ENCODE measurements around the gene DNAAF9.
A peak's percentile ranks its signal among the peaks of the same experiment; 100 is the strongest.

Gene DNAAF9

DNA sequence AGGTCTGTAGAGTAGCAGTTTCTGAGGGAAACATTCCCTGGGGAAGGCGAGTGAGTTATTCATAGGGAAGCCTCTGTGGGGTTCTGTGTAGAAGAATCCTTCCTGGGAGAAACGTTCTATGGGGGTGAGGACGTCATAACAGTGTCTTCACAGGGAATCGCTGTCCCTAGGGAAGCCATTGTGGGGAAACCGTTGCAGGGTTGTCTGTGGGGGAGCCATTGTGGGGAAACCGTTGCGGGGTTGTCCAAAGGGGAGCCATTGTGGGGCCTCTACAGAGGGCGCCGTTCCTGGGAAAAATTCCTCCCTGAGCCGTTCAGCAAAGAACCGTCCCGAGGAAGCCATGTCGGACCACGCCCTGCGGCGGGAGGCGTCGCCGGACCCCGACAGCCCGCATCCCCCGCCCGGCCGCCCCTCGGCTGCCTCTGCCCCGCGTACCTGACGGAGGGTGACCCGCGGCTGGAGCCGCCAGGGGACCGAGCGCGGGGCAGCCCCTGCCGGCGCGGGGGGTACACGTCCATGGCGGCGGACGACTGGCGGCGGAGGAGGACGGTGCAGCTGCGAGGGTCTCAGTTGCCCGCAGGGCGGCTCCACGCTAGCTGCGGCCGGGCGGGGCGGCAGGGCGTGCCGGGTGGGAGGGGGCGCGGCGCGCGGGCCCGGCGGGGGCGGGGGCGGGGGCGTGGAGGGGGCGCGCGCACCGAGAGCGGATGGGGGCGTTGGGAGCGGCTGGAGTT, at the start of gene DNAAF9:
DNAAF9 (minus strand) TSS at position 630 of the 731 bp plus-strand sequence; CDS start at position 518, 112 bp downstream.
- no peak for TF ChIP-seq CTCF (IDR thresholded peaks at IDR 0.05; ENCODE audit: extremely low read depth, insufficient read depth, missing control alignments)
- in situ Hi-C loops (cut with MboI; ENCODE audit: low pct_unique_long_range_greater_than_20kb, low sequenced_read_pairs, unreplicated experiment), result no loop called here
- peak; percentile 71 for DNase-seq (ENCODE audit: low spot score)

DNA sequence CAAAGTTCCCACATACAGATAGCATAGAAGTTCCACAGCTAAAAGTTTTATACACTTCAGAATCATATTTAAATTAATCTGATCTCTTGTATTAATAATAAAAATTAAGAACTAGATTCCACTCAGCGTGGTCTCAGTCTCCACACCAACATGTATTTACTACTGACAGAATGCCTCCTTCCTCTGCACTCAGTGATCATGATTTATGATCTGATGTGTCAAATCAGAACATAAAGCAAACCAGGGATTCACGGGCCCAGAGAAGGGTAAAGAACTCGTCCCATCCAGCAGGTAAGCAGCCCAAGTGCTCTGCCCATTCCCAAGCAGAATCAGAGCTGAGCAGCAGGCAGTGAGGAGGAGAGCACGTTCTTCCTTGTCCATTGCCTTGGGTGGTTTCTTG, 49.2 kb upstream of the DNAAF9 start:
- DNase-seq (ENCODE audit: low spot score), result no peak
- in situ Hi-C loops (cut with MboI; ENCODE audit: low pct_unique_long_range_greater_than_20kb, low sequenced_read_pairs, unreplicated experiment), result no loop called here
- no peak for TF ChIP-seq CTCF (IDR thresholded peaks at IDR 0.05; ENCODE audit: extremely low read depth, insufficient read depth, missing control alignments)

DNA sequence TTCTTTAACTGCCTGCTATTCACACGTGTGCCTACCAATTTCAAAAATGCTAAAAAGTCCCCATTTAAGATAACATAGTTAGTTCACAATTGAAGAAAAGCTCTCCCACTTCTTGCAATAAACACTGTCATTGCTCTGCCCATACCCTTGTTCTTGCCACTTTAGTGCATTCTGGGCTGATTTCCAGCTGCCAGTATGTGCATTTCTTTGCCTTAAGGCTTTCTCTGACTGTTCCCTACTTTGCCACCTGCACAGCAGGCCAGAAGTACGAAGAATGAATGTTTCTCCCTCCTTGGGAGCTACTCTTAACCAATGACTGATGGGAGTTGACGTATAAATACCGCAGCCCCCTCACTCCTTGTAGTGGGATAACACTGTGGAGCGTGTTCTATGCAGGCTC, 47.4 kb upstream of the DNAAF9 start:
- no peak for TF ChIP-seq CTCF (IDR thresholded peaks at IDR 0.05; ENCODE audit: extremely low read depth, insufficient read depth, missing control alignments)
- no peak for DNase-seq (ENCODE audit: low spot score)
- in situ Hi-C loops (cut with MboI; ENCODE audit: low pct_unique_long_range_greater_than_20kb, low sequenced_read_pairs, unreplicated experiment), result no loop called here

DNA sequence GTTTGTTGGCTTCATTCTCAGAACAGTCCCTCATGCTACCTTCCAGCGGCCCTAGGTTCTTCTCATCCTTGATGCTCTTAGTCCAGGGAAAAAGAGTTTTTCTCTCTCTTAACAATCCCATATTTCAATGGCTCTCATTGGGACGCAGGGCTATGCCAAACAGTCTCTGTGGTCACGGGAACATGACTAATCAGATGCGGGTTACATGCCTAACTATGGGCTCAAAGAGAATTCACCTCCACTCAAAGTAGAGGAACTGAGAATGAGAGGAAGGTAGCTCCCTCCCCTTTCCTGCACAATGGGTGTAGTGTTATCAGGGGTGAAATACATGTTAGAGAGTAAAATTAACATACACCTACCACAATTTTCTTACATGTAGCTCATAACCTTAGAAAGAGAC, 45.2 kb upstream of the DNAAF9 start:
- no peak for DNase-seq (ENCODE audit: low spot score)
- in situ Hi-C loops (cut with MboI; ENCODE audit: low pct_unique_long_range_greater_than_20kb, low sequenced_read_pairs, unreplicated experiment), result no loop called here
- no peak for TF ChIP-seq CTCF (IDR thresholded peaks at IDR 0.05; ENCODE audit: extremely low read depth, insufficient read depth, missing control alignments)

DNA sequence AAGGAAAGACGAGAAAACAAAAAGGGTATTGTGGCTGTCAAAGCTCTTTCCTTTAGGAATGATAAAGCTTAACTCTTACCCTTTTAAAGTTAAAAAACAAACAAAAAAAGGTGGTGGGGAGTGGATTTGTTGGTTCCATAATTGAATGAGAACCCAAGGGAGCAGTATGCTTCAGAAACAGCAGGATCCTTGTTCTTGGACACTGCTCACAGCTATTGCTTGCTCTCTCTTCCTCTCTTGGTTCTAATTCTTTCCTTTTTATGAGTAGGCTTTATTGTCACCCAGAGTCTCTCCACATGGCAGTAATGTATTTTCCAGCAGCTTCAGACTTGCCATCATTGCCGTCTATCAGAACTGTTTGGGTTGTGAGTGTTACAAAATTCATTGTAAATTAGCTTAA, 44.7 kb upstream of the DNAAF9 start:
- DNase-seq (ENCODE audit: low spot score), result no peak
- in situ Hi-C loops (cut with MboI; ENCODE audit: low pct_unique_long_range_greater_than_20kb, low sequenced_read_pairs, unreplicated experiment), result no loop called here
- TF ChIP-seq CTCF (IDR thresholded peaks at IDR 0.05; ENCODE audit: extremely low read depth, insufficient read depth, missing control alignments), result no peak

GRCh38 chr20:3449319-3449718, 41.9 kb upstream of the DNAAF9 start:
- no peak for TF ChIP-seq CTCF (IDR thresholded peaks at IDR 0.05; ENCODE audit: extremely low read depth, insufficient read depth, missing control alignments)

More at GRCh38 chr20:3449319-3449718, 41.9 kb upstream of the DNAAF9 start:
- in situ Hi-C loops (cut with MboI; ENCODE audit: low pct_unique_long_range_greater_than_20kb, low sequenced_read_pairs, unreplicated experiment), result no loop called here
- DNase-seq (ENCODE audit: low spot score), result no peak

Measured in GM13977 (cell line).